LNCaP clone FGC (cell line): ENCODE data around the gene LMBRD2.

Source experiments
- DNase-seq: peaks from one replicate; pipeline ENCODE4 v3.0.0-alpha.2; 2011; ENCODE audit warnings: low read depth
- H3K4me3 ChIP-seq: 2 replicates; pipeline ENCODE4 v1.5.1; 2011; ENCODE audit warnings: mild to moderate bottlenecking, low read depth, low read length, control low read depth
- CTCF ChIP-seq: IDR thresholded peaks from 2 replicates; pipeline ENCODE4 v1.5.1; 2012; ENCODE audit warnings: mild to moderate bottlenecking; ENCODE audit not compliant: control insufficient read depth, insufficient read depth; ENCODE audit errors: extremely low read depth

Gene LMBRD2

DNA sequence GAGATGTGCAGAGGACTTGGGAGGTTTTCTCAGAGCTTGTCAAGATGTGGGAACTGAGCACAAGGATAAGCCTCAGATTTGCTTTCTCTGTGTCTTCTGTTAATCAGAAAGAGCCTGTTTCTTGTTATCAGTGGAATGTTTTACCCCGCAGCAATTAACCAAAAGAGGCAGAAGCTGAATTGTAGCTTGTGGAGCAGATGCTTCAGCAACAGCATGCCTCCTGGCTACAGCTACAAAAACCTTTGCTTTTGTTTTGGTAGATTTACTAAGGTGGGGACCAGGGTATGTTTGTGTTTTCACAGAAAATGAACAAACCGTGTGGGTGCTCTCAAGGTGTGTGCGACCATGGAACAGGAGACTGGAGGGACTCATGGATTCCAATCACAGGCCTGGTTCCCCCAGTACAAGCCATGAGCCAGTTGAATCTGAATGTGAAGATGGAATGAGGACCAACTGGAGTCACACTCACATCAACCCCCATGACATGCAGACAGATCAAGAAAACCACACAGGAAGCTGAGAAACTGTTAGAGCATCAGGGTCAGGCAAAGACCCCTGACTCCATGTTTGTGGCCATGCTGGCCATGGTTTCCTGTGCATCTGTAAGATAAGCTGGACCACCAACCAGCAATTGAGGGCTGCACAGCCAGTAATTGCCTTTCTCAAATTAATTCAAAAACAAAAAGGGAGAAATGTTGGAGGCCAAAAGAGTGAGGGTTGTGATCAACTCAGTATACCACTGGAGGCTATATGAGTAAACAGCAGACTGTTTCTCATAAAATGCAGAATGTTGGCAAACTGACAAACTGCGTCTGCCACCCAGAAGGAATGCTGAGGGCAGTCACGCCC, 91.9 kb downstream of the LMBRD2 start:
- no peak for TF ChIP-seq CTCF
- DNase-seq = no peak
- H3K4me3 ChIP-seq = no peak overlapping the region

DNA sequence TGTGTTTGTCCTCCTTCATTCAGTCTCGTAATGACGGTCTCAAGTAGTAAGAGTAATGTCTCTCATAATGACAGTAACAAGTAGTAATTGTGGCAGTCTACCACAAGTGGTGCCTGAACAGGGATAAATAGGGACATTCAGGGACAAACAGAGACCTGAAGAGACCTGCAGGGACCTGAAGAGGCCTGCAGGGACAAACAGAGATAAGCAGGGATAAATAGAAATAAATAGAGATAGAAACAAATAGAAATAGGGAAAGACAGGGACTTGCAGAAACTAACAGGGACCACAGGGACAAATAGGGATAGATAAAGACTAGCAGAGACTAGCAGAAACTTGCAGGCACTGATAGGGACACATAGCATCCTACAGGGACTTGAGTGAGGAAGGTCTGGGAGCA, 92.9 kb downstream of the LMBRD2 start:
- H3K4me3 ChIP-seq = no peak overlapping the region
- TF ChIP-seq CTCF = no peak
- no peak for DNase-seq

DNA sequence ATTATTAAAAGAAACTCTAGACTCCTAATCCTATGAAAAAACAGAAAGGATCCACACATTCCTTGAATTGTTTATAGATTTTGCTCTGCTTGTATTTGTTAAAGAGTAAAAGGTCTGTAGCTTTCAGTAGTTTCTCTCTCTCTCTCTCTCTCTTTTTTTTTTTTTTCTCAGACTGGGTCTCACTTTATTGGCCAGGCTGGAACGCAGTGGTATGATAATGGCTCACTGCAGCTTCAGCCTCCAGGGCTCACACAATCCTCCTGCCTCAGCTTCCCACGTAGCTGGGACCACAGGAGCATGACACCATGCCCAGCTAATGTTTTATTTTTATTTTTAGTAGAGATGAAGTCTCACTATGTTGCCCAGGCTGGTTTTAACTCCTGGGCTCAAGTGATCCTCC, 94.3 kb downstream of the LMBRD2 start:
- no peak for DNase-seq
- TF ChIP-seq CTCF = no peak
- no peak overlapping the region for H3K4me3 ChIP-seq

DNA sequence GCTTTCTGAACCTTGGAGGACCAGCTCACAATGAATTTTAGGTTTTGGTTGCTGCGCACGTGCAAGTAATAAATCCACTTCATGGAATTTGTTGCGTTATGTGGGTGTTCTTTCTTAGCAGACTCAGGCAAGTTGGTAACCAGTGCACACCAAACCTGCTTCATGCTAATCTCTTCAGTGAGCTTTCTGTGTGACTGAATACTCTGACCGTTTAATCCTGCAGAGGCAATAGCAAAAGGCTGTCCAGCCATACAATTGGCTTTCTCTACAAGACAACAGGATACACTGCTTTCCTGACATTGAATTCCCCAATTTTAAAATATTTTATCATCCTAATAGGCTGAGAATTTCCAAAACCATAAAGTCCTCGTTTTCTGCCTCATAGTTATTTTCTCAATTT, 95.3 kb downstream of the LMBRD2 start:
- DNase-seq = no peak
- H3K4me3 ChIP-seq = no peak overlapping the region
- TF ChIP-seq CTCF = no peak

DNA sequence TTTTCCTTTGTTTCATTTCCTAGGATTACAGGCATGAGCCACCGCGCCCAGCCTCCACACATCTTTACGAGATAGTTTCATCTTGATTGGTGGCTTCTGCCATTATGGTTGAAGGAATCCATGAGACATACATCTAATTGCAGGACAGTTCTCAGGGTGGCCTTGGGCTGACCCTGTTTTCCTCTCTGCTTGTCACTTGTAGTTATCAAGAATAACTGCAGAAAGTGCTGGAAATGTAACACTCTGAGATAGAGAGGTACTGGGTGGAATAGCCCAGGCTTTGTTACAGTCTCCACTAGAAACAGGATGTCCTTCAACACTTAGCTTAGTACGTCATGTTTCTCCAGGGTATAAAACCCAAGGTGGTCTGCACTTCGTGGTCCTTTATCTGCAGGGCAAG, 95.7 kb downstream of the LMBRD2 start:
- TF ChIP-seq CTCF = no peak
- DNase-seq = no peak
- H3K4me3 ChIP-seq = no peak overlapping the region

GRCh38 chr5:36054647-36055046, 97.0 kb downstream of the LMBRD2 start:
- TF ChIP-seq CTCF = no peak
- no peak overlapping the region for H3K4me3 ChIP-seq
- no peak for DNase-seq

DNA sequence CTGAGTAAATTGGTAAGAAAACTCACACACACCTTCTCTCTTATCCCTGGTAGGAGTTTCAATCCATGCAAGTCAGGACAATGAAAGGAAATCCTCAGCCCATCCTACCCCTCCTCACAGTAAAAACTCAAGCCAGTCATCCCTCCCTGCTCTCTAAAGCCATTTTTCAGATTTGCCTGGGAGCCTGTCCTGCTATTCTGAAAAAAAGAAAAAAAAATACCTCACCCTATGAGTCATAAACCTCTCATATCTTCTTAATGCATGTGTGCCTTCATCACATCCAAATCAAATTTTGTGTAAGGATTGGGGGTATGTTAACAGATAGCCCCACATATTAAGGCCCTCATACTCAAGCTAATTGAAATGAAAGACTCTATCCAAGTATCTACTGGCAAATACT, 99.1 kb downstream of the LMBRD2 start:
- no peak for DNase-seq
- TF ChIP-seq CTCF = no peak
- no peak overlapping the region for H3K4me3 ChIP-seq
